HepG2 (cell line): ENCODE measurements around the gene KCNH1. TPM values are rescaled to one million over a fixed set of nuclear protein-coding genes. Genes with fewer than 3 reads are reported as not detected.

Experiments
- ATAC-seq: fragments of 200-7000 bp; cut with Tn5 transposase; 3 replicates; pipeline ENCODE4 v1.9.1; 2020; ENCODE audit warnings: mild to moderate bottlenecking, moderate library complexity
- BruUV-seq: library from RNA; stranded (reverse); fragments of 400-500 nt; replicated peaks from 2 replicates; lab custom pipeline; 2021; lab: Mats Ljungman, UMichigan
- CTCF ChIA-PET: fragments of 300-600 bp; formaldehyde crosslinking; extraction: SDS; loops from one replicate; lab custom pipeline; 2021; ENCODE audit warnings: low total read pairs, inconsistent platforms, low intra/inter-chr PET ratio; lab: Yijun Ruan, JAX
- POLR2A ChIA-PET: fragments of 350-600 bp; sonication (Branson Sonifier 250); formaldehyde crosslinking; loops from one replicate; lab custom pipeline; 2020; ENCODE audit warnings: antibody characterized with exemption, inconsistent platforms; lab: Yijun Ruan, JAX
- DNase-seq: peaks from one replicate; pipeline ENCODE4 v3.0.0-alpha.2; 2015; ENCODE audit warnings: low spot score
- FAIRE-seq: peaks from 3 replicates; lab custom pipeline; 2011; peaks lifted over from hg19 to GRCh38; lab: Jason Lieb, UNC
- H2AFZ ChIP-seq: one replicate; pipeline ENCODE4 v1.6.1; 2011; ENCODE audit warnings: low read length, inconsistent platforms
- H3K27ac ChIP-seq: fragments of 300-600 bp; 3 replicates; pipeline ENCODE4 v1.8.0; 2011; ENCODE audit warnings: mixed run types, mild to moderate bottlenecking, mixed read lengths, low read length, inconsistent platforms; ENCODE audit not compliant: insufficient read depth; ENCODE audit errors: extremely low read length
- H3K27me3 ChIP-seq, 2 experiments: fragments of 200-600 bp in 1 of 2; 2 replicates in 1 of 2; 3 replicates in 1 of 2; pipeline versions ENCODE4 v1.6.0 to v1.8.0; 2011; ENCODE audit warnings: low read length in 2 of 2, mild to moderate bottlenecking in 2 of 2, moderate library complexity in 2 of 2, inconsistent platforms in 1 of 2; ENCODE audit not compliant: insufficient read depth in 2 of 2, control insufficient read depth in 1 of 2
- H3K36me3 ChIP-seq, 2 experiments: fragments of 200-600 bp in 1 of 2; replicated peaks in 1 of 2; 2 replicates in 1 of 2; 3 replicates in 1 of 2; pipeline versions ENCODE4 v1.5.1 to v1.8.0; 2011; ENCODE audit warnings: low read length in 2 of 2, inconsistent platforms in 1 of 2; ENCODE audit not compliant: insufficient read depth in 2 of 2, control insufficient read depth in 1 of 2
- H3K4me1 ChIP-seq: 2 replicates; pipeline ENCODE4 v1.5.1; 2012; ENCODE audit warnings: low read length, inconsistent platforms; ENCODE audit not compliant: insufficient read depth
- H3K4me2 ChIP-seq: 2 replicates; pipeline ENCODE4 v1.6.0; 2011; ENCODE audit warnings: low read depth, low read length, inconsistent platforms
- H3K4me3 ChIP-seq, 3 experiments: fragments of 200-600 bp in 1 of 3; sonication (generic), shearing (Covaris generic) in 1 of 3; replicated peaks in 1 of 3; 2 replicates each; pipeline ENCODE4 v1.5.1; 2011 to 2016; ENCODE audit warnings: low read length in 3 of 3, inconsistent platforms in 2 of 3, low read depth in 2 of 3, mild to moderate bottlenecking in 2 of 3, control low read depth in 1 of 3, mixed read lengths in 1 of 3; ENCODE audit not compliant: insufficient read depth in 1 of 3
- H3K79me2 ChIP-seq: one replicate; pipeline ENCODE4 v1.6.1; 2011; ENCODE audit warnings: low read length, inconsistent platforms; ENCODE audit not compliant: insufficient read depth
- H3K9ac ChIP-seq: 2 replicates; pipeline ENCODE4 v1.6.0; 2011; ENCODE audit warnings: mild to moderate bottlenecking, low read depth, low read length, inconsistent platforms; ENCODE audit not compliant: insufficient read depth
- H3K9me3 ChIP-seq: 2 replicates; pipeline ENCODE4 v1.5.1; 2012; ENCODE audit warnings: mild to moderate bottlenecking, low read length
- H4K20me1 ChIP-seq: 2 replicates; pipeline ENCODE4 v1.6.0; 2011; ENCODE audit warnings: inconsistent platforms, mild to moderate bottlenecking, low read length, moderate library complexity; ENCODE audit not compliant: insufficient read depth
- ATF2 ChIP-seq: sonication (generic); formaldehyde crosslinking; IDR thresholded peaks from 2 replicates; pipeline ENCODE4 v1.4.0; 2020; ENCODE audit warnings: missing genetic modification reagents
- FUBP1 ChIP-seq: sonication (generic); formaldehyde crosslinking; IDR thresholded peaks from 2 replicates; pipeline ENCODE4 v1.5.1; 2020; ENCODE audit warnings: missing genetic modification reagents, mild to moderate bottlenecking, borderline replicate concordance
- MTF1 ChIP-seq: sonication (generic); formaldehyde crosslinking; IDR thresholded peaks from 2 replicates; pipeline ENCODE4 v1.5.0; 2020; ENCODE audit warnings: missing genetic modification reagents
- NFE2L1 ChIP-seq: sonication (generic); formaldehyde crosslinking; IDR thresholded peaks from 2 replicates; pipeline ENCODE4 v1.4.0; 2020; ENCODE audit warnings: missing genetic modification reagents, mild to moderate bottlenecking, borderline replicate concordance
- SKI ChIP-seq: fragments of 450-650 bp; IDR thresholded peaks from one replicate; pipeline ENCODE4 v1.6.1; 2018; ENCODE audit warnings: mild to moderate bottlenecking; ENCODE audit not compliant: partially characterized antibody
- TCF12 ChIP-seq, 2 experiments: fragments of 450-650 bp in 1 of 2; sonication (generic) in 1 of 2; formaldehyde crosslinking in 1 of 2; IDR thresholded peaks; 2 replicates each; pipeline versions ENCODE4 v1.6.1 to v1.8.0; 2017 to 2022; ENCODE audit warnings: antibody characterized with exemption in 1 of 2, mild to moderate bottlenecking in 1 of 2, missing genetic modification reagents in 1 of 2, moderate library complexity in 1 of 2
- ZNF142 ChIP-seq: sonication (generic); formaldehyde crosslinking; IDR thresholded peaks from 2 replicates; pipeline ENCODE4 v1.4.0; 2020; ENCODE audit warnings: missing genetic modification reagents
- WGBS: methylation state at CpG from one replicate; pipeline ENCODE4 v1.1.6; 2017; ENCODE audit warnings: low lambda C conversion rate; 5-methylcytosine and 5-hydroxymethylcytosine counted together
- in situ Hi-C: cut with HindIII; loops from 2 replicates; pipeline ENCODE4 v1.10.0; 2017; ENCODE audit warnings: low pct_unique_long_range_greater_than_20kb; ENCODE audit not compliant: extremely low pct_ligation_motif_present
- intact Hi-C: fragments of 100-400 bp; cut with micrococcal nuclease; formaldehyde crosslinking; loops from one replicate; pipeline ENCODE4 v1.10.0; 2022; ENCODE audit not compliant: unreplicated experiment
- polyA plus RNA-seq, 8 experiments: library from polyadenylated mRNA; depleted of rRNA in 3 of 8; stranded (reverse) in 7 of 8; unstranded in 1 of 8; fragments of >200 nt; fragmentation: Illumina TruSeq in 4 of 8; extraction: Trizol in 4 of 8; gene quantifications; 2 replicates each; pipeline versions ENCODE4 v1.2.1 to v1.2.3, GENCODE V29; 2011 to 2016; ENCODE audit warnings: low read depth in 4 of 8, missing spikeins in 1 of 8, mixed read lengths in 1 of 8; ENCODE audit not compliant: insufficient read depth in 1 of 8
- total RNA-seq, 5 experiments: library from RNA; depleted of rRNA; stranded (reverse); fragments of >200 nt; fragmentation: Illumina TruSeq; extraction: Trizol; gene quantifications; 2 replicates each; pipeline ENCODE4 v1.2.3, GENCODE V29; 2016; ENCODE audit warnings: low read depth in 1 of 5

The KCNH1 gene
- total and polyA plus RNA-seq, 2 of the 13 experiments (the other 11 are each of a cell fraction or from before 2014, with no cell fraction given) = not detected

- TF ChIP-seq ZNF142 = no peak
- no peak for TF ChIP-seq TCF12 (IDR thresholded peaks at IDR 0.05)
- no peak for TF ChIP-seq TCF12 (CRISPR knock-in tag; IDR thresholded peaks at IDR 0.05)
These were observed 319.4 kb downstream of the KCNH1 start (continued) for GRCh38 chr1:210814382-210815123.

- 63% methylated on average over 3 of the region's 4 CpGs for WGBS
- intact Hi-C loops = no loop called here
- TF ChIP-seq FUBP1 (CRISPR knock-in tag) (no peak), SKI (no peak), ATF2 (CRISPR knock-in tag) (no peak), MTF1 (CRISPR knock-in tag) (no peak), NFE2L1 (CRISPR knock-in tag) (no peak)
These were observed 332.4 kb downstream of the KCNH1 start for GRCh38 chr1:210801501-210801900.

More at GRCh38 chr1:210801501-210801900, 332.4 kb downstream of the KCNH1 start:
- Histone ChIP-seq H3K9me3 (no peaks in the 10 kb centered on the region), H3K9ac (no peak overlapping the region), H3K4me2 (no peak overlapping the region), H3K4me1 (no peaks in the 10 kb centered on the region), H4K20me1 (no peaks in the 10 kb centered on the region), H3K27me3 (no peaks in the 10 kb centered on the region), H3K4me3 (no peak overlapping the region), H3K79me2 (no peaks in the 10 kb centered on the region), H3K36me3 (no peaks in the 10 kb centered on the region), H2AFZ (no peak overlapping the region), H3K27ac (no peak overlapping the region)
- no TSS peak for BruUV-seq
- in situ Hi-C loops = no loop called here
- ChIA-PET POLR2A (no interaction called here), CTCF (no interaction called here)
- no peak for ATAC-seq
- no peak for FAIRE-seq
- DNase-seq = no peak
